MM.1S (cell line): ENCODE measurements around the gene PNKD.

Experiments
- EZH2 ChIP-seq: fragments of 300-600 bp; sonication (generic); optimal IDR thresholded peaks from 2 replicates; pipeline ENCODE3; 2017; ENCODE audit warnings: low read depth, mild to moderate bottlenecking, antibody characterized with exemption, low read length, mixed read lengths
- EZH2phosphoT487 ChIP-seq: fragments of 300-600 bp; sonication (generic); IDR thresholded peaks from 2 replicates; pipeline ENCODE4 v1.6.1; 2018; ENCODE audit warnings: antibody characterized with exemption, low read length

DNA sequence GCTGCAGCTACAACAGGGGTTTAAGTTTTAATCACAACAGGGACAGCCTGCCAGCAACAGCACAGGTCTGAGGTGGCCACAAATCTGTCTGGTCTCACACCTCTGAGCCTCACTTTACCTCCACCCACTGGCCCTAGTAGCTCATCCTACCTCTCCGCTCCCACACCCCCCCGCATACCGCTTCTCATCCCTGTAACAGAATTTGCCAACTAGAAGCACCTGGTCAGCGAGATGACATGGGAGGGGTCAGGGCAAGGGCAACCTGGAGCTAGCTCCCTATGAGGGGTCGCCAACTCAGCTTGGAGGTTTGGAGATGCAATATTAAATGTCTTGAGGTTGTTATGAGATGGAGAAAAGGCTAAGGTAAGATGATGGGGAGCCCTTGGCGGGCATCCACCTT lies 93.9 kb downstream of the PNKD start:
- no peak for TF ChIP-seq EZH2phosphoT487
- no peak for TF ChIP-seq EZH2
